Neutrophil (primary cell): ENCODE results near the gene NDEL1.

ENCODE experiments used
- H3K27ac ChIP-seq: fragments of 200-600 bp; sonication (generic); 2 replicates; pipeline ENCODE4 v1.5.1; 2016; ENCODE audit warnings: mild to moderate bottlenecking, moderate library complexity
- H3K27me3 ChIP-seq: fragments of 200-600 bp; sonication (generic); 2 replicates; pipeline ENCODE4 v1.6.0; 2016; ENCODE audit warnings: mild to moderate bottlenecking
- H3K36me3 ChIP-seq: fragments of 200-600 bp; sonication (generic); 2 replicates; pipeline ENCODE4 v1.5.1; 2017
- H3K4me1 ChIP-seq, 2 experiments: fragments of 200-600 bp in 1 of 2; sonication (generic) in 1 of 2; 1 replicate in 1 of 2; 2 replicates in 1 of 2; pipeline versions ENCODE4 v1.5.1 to v1.6.1; 2013 to 2016; ENCODE audit warnings: low read depth in 1 of 2, low read length in 1 of 2, mild to moderate bottlenecking in 1 of 2, moderate library complexity in 1 of 2; ENCODE audit not compliant: control insufficient read depth in 1 of 2, insufficient read depth in 1 of 2
- H3K4me3 ChIP-seq, 2 experiments: fragments of 200-600 bp in 1 of 2; sonication (generic) in 1 of 2; 1 replicate in 1 of 2; 2 replicates in 1 of 2; pipeline ENCODE4 v1.5.1; 2013 to 2016; ENCODE audit warnings: low read depth in 1 of 2, low read length in 1 of 2, mild to moderate bottlenecking in 1 of 2, moderate library complexity in 1 of 2
- H3K9me3 ChIP-seq: fragments of 200-600 bp; sonication (generic); 2 replicates; pipeline ENCODE4 v1.5.1; 2016
- CTCF ChIP-seq: fragments of 200-600 bp; sonication (generic); IDR thresholded peaks from 2 replicates; pipeline ENCODE4 v1.5.1; 2016; ENCODE audit warnings: antibody characterized with exemption

Gene NDEL1

GRCh38 chr17:8448310-8448709, 12.6 kb downstream of the NDEL1 start:
- Histone ChIP-seq H3K27ac (peak overlapping the region; percentile 38), H3K36me3 (peaks cover 98% of the 10 kb centered on the region)

GRCh38 chr17:8451933-8452614, 16.4 kb downstream of the NDEL1 start:
- no peak overlapping the region for H3K27ac ChIP-seq
- no peaks in the 10 kb centered on the region for H3K27me3 ChIP-seq
- peaks cover 97% of the 10 kb centered on the region for H3K36me3 ChIP-seq
- TF ChIP-seq CTCF: no peak
- H3K9me3 ChIP-seq: no peaks in the 10 kb centered on the region
- no peak overlapping the region for H3K4me3 ChIP-seq
- H3K4me1 ChIP-seq: no peaks in the 10 kb centered on the region

More at GRCh38 chr17:8448310-8448709, 12.6 kb downstream of the NDEL1 start:
- Histone ChIP-seq H3K27me3 (no peaks in the 10 kb centered on the region), H3K4me1 (no peaks in the 10 kb centered on the region), H3K9me3 (no peaks in the 10 kb centered on the region), H3K4me3 (no peak overlapping the region)
- no peak for TF ChIP-seq CTCF

GRCh38 chr17:8453326-8453725, 17.6 kb downstream of the NDEL1 start:
- no peaks in the 10 kb centered on the region for H3K27me3 ChIP-seq
- no peaks in the 10 kb centered on the region for H3K4me1 ChIP-seq
- H3K27ac ChIP-seq: no peak overlapping the region
- peaks cover 97% of the 10 kb centered on the region for H3K36me3 ChIP-seq
- H3K4me3 ChIP-seq: no peak overlapping the region
- no peak for TF ChIP-seq CTCF
- no peaks in the 10 kb centered on the region for H3K9me3 ChIP-seq

- Histone ChIP-seq H3K27ac (peak overlapping the region; percentile 26), H3K27me3 (no peaks in the 10 kb centered on the region), H3K9me3 (no peaks in the 10 kb centered on the region), H3K4me3 (no peak overlapping the region), H3K36me3 (peaks cover 97% of the 10 kb centered on the region), H3K4me1 (no peaks in the 10 kb centered on the region)
- no peak for TF ChIP-seq CTCF
These were observed 20.1 kb downstream of the NDEL1 start for GRCh38 chr17:8455665-8456209.

- H3K36me3 ChIP-seq: peaks cover 98% of the 10 kb centered on the region
- no peaks in the 10 kb centered on the region for H3K9me3 ChIP-seq
- H3K27ac ChIP-seq: no peak overlapping the region
- no peak overlapping the region for H3K4me3 ChIP-seq
- no peaks in the 10 kb centered on the region for H3K27me3 ChIP-seq
- H3K4me1 ChIP-seq: no peaks in the 10 kb centered on the region
- no peak for TF ChIP-seq CTCF
These were observed 22.4 kb downstream of the NDEL1 start for GRCh38 chr17:8458128-8458527.
